ENCODE results near the gene EPHA3. TPM values are rescaled to one million over a fixed set of nuclear protein-coding genes. Genes with fewer than 3 reads are reported as not detected.

EPHA3 gene
- total RNA-seq, 1 experiment from 2014 or later = 0.74 TPM

GRCh38 chr3:89216016-89216739 lies 108.8 kb downstream of the EPHA3 start (continued):
- TF ChIP-seq CREB1 (CRISPR knock-in tag; IDR thresholded peaks at IDR 0.05) = no peak

DNA sequence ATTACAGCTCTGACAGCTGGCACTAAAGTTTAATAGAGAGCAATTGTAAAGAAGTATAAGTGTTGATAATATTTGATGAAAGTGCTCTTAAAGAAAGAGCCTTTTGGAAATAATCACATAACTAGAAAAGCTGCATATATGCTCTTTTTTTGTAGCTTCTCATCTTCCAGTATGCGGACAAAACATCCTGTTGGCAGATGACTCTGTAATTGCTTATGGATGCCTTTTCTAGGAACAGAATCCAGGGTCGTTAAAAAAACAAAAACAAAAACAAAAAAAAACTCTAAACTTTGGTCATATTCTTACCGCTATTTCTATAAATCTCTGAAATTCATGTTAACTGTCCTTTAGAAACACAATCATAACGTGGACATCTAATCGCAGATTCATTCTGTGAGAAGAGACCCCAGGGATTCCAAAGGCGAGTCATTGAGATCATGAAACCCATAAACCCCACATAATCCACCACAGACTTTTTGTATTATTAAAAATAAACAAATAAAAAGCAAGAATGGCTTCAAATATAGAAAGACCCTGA lies 109.8 kb downstream of the EPHA3 start:
- ChIA-PET POLR2A (no interaction called here), CTCF (no interaction called here)
- Mint-ChIP-seq H3K27me3 (ENCODE audit: low read depth) (no peaks in the 10 kb centered on the region), H3K27ac (no peak overlapping the region), H3K9me3 (peaks cover 8% of the 10 kb centered on the region; the same call in 1 of the 2 replicates), H3K4me3 (no peak overlapping the region), H3K36me3 (no peaks in the 10 kb centered on the region), H3K4me1 (peaks cover 5% of the 10 kb centered on the region)
- no peak for TF ChIP-seq ZNF121 (CRISPR knock-in tag; IDR thresholded peaks at IDR 0.05)
- TF ChIP-seq SP1 (CRISPR knock-in tag; conservative IDR thresholded peaks at IDR 0.05) = no peak
- no peak for TF ChIP-seq JUN (CRISPR knock-in tag; IDR thresholded peaks at IDR 0.05)
- TF ChIP-seq TEAD1 (CRISPR knock-in tag; IDR thresholded peaks at IDR 0.05) = no peak
- no peak for TF ChIP-seq PREB (CRISPR knock-in tag; IDR thresholded peaks at IDR 0.05; ENCODE audit: borderline replicate concordance)
- TF ChIP-seq SMAD3 (CRISPR knock-in tag; IDR thresholded peaks at IDR 0.05; ENCODE audit: borderline replicate concordance) = no peak
- TF ChIP-seq, protein P1, sequence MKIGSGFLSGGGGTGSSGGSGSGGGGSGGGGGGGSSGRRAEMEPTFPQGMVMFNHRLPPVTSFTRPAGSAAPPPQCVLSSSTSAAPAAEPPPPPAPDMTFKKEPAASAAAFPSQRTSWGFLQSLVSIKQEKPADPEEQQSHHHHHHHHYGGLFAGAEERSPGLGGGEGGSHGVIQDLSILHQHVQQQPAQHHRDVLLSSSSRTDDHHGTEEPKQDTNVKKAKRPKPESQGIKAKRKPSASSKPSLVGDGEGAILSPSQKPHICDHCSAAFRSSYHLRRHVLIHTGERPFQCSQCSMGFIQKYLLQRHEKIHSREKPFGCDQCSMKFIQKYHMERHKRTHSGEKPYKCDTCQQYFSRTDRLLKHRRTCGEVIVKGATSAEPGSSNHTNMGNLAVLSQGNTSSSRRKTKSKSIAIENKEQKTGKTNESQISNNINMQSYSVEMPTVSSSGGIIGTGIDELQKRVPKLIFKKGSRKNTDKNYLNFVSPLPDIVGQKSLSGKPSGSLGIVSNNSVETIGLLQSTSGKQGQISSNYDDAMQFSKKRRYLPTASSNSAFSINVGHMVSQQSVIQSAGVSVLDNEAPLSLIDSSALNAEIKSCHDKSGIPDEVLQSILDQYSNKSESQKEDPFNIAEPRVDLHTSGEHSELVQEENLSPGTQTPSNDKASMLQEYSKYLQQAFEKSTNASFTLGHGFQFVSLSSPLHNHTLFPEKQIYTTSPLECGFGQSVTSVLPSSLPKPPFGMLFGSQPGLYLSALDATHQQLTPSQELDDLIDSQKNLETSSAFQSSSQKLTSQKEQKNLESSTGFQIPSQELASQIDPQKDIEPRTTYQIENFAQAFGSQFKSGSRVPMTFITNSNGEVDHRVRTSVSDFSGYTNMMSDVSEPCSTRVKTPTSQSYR (CRISPR knock-in tag; IDR thresholded peaks at IDR 0.05) = no peak
- DNase-seq (ENCODE audit: low spot score) (no peak), ATAC-seq (no peak)

- no peaks in the 10 kb centered on the region for H3K27me3 Mint-ChIP-seq (ENCODE audit: low read depth)
- DNase-seq (ENCODE audit: low spot score) = no peak
- CTCF ChIA-PET = interaction anchor here (1.1 kb wide), 1 partner anchor 181 kb away, joined by 5 read pairs; no protein-coding TSS in a partner anchor
- peaks cover 5% of the 10 kb centered on the region for H3K4me1 Mint-ChIP-seq
- H3K36me3 Mint-ChIP-seq = no peaks in the 10 kb centered on the region
- no peak overlapping the region for H3K27ac Mint-ChIP-seq
- no peak overlapping the region for H3K4me3 Mint-ChIP-seq
- no peak for ATAC-seq
- POLR2A ChIA-PET = no interaction called here
- H3K9me3 Mint-ChIP-seq = peaks cover 8% of the 10 kb centered on the region; the same call in 1 of the 2 replicates
- TF ChIP-seq USF1 (CRISPR knock-in tag; IDR thresholded peaks at IDR 0.05) (no peak), SOX15 (CRISPR knock-in tag; IDR thresholded peaks at IDR 0.05) (no peak), ZSCAN18 (CRISPR knock-in tag; IDR thresholded peaks at IDR 0.05) (no peak), SMAD3 (CRISPR knock-in tag; IDR thresholded peaks at IDR 0.05; ENCODE audit: borderline replicate concordance) (no peak), ZNF317 (CRISPR knock-in tag; IDR thresholded peaks at IDR 0.05; ENCODE audit: borderline replicate concordance, low read depth) (no peak), ATF2 (CRISPR knock-in tag; IDR thresholded peaks at IDR 0.05; ENCODE audit: borderline replicate concordance, low read depth) (no peak), GABPB1 (CRISPR knock-in tag; IDR thresholded peaks at IDR 0.05) (no peak), ZNF396 (CRISPR knock-in tag; IDR thresholded peaks at IDR 0.05; ENCODE audit: borderline replicate concordance) (no peak)
- TF ChIP-seq, protein P1 (CRISPR knock-in tag; IDR thresholded peaks at IDR 0.05) = no peak
- TF ChIP-seq, protein P2, sequence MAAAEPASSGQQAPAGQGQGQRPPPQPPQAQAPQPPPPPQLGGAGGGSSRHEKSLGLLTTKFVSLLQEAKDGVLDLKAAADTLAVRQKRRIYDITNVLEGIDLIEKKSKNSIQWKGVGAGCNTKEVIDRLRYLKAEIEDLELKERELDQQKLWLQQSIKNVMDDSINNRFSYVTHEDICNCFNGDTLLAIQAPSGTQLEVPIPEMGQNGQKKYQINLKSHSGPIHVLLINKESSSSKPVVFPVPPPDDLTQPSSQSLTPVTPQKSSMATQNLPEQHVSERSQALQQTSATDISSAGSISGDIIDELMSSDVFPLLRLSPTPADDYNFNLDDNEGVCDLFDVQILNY (CRISPR knock-in tag; IDR thresholded peaks at IDR 0.05) = no peak
- TF ChIP-seq, protein P3, sequence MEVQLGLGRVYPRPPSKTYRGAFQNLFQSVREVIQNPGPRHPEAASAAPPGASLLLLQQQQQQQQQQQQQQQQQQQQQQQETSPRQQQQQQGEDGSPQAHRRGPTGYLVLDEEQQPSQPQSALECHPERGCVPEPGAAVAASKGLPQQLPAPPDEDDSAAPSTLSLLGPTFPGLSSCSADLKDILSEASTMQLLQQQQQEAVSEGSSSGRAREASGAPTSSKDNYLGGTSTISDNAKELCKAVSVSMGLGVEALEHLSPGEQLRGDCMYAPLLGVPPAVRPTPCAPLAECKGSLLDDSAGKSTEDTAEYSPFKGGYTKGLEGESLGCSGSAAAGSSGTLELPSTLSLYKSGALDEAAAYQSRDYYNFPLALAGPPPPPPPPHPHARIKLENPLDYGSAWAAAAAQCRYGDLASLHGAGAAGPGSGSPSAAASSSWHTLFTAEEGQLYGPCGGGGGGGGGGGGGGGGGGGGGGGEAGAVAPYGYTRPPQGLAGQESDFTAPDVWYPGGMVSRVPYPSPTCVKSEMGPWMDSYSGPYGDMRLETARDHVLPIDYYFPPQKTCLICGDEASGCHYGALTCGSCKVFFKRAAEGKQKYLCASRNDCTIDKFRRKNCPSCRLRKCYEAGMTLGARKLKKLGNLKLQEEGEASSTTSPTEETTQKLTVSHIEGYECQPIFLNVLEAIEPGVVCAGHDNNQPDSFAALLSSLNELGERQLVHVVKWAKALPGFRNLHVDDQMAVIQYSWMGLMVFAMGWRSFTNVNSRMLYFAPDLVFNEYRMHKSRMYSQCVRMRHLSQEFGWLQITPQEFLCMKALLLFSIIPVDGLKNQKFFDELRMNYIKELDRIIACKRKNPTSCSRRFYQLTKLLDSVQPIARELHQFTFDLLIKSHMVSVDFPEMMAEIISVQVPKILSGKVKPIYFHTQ (CRISPR knock-in tag; IDR thresholded peaks at IDR 0.05) = no peak
Observed at GRCh38 chr3:89221924-89222323, 114.5 kb downstream of the EPHA3 start.

All from WTC11 (cell line).